Tibial nerve (tissue), 4 donors: ENCODE data around the gene RAB1A. TPM values are rescaled to one million over a fixed set of nuclear protein-coding genes. Genes with fewer than 3 reads are reported as not detected.
A peak's percentile ranks its signal among the peaks of the same experiment; 100 is the strongest.

Experiments used
- DNase-seq, 2 donors: peaks; one replicate each; pipeline ENCODE4 v3.0.0-alpha.2; 2019; ENCODE audit warnings: low spot score in 2 of 2
- H3K27ac ChIP-seq, 4 donors: fragments of 200-600 bp; sonication (generic) in 3 of 4; one replicate each; pipeline ENCODE4 v1.5.1; 2017 to 2019; ENCODE audit warnings: mild to moderate bottlenecking in 1 of 4
- H3K27me3 ChIP-seq, 2 donors: fragments of 200-600 bp; sonication (generic) in 1 of 2; one replicate each; pipeline versions ENCODE4 v1.5.1 to v1.6.0; 2017 to 2019
- H3K36me3 ChIP-seq, 3 donors: fragments of 200-600 bp; sonication (generic); one replicate each; pipeline ENCODE4 v1.5.1; 2018 to 2019
- H3K4me1 ChIP-seq, 4 donors: fragments of 200-600 bp; sonication (generic) in 3 of 4; one replicate each; pipeline ENCODE4 v1.5.1; 2017 to 2019
- H3K4me3 ChIP-seq, 4 donors: fragments of 200-600 bp; sonication (generic) in 3 of 4; one replicate each; pipeline ENCODE4 v1.5.1; 2017 to 2019; ENCODE audit warnings: mild to moderate bottlenecking in 1 of 4, moderate library complexity in 1 of 4
- H3K9me3 ChIP-seq, 4 donors: fragments of 200-600 bp; sonication (generic) in 3 of 4; one replicate each; pipeline ENCODE4 v1.5.1; 2017 to 2019
- EP300 ChIP-seq, 2 donors: sonication (generic); formaldehyde crosslinking; IDR thresholded peaks; one replicate each; pipeline ENCODE4 v1.6.1; 2017; ENCODE audit warnings: antibody characterized with exemption in 2 of 2, mild to moderate bottlenecking in 1 of 2
- POLR2A ChIP-seq, 2 donors: fragments of 450-650 bp; IDR thresholded peaks; one replicate each; pipeline ENCODE4 v1.6.1; 2017; ENCODE audit warnings: antibody characterized with exemption in 2 of 2, mild to moderate bottlenecking in 2 of 2, moderate library complexity in 2 of 2
- WGBS, 2 donors: methylation state at CpG; one replicate each; pipeline ENCODE4 v1.1.5; 2018; 5-methylcytosine and 5-hydroxymethylcytosine counted together
- total RNA-seq, 4 donors: library from RNA; depleted of rRNA; stranded (reverse); fragments of >200 nt; gene quantifications; one replicate each; pipeline ENCODE4 v1.1.0, GENCODE V29; 2016
- TF ChIP-seq, protein P1 (sequence below), 5 experiments: fragments of 200-600 bp in 3 of 5; fragments of 450-650 bp in 2 of 5; sonication (generic) in 3 of 5; IDR thresholded peaks; one replicate each; pipeline ENCODE4 v1.5.1; 2016 to 2019; ENCODE audit warnings: antibody characterized with exemption in 5 of 5, mild to moderate bottlenecking in 3 of 5, moderate library complexity in 2 of 5

RAB1A gene
- total RNA-seq, 4 donors from 2014 or later, result 69.6 to 93.0 (median 81.6) TPM

- Histone ChIP-seq H3K27me3 (no peaks in the 10 kb centered on the region), H3K36me3 (no peaks in the 10 kb centered on the region), H3K4me1 (peaks cover 0 to 38% (median 15%) of the 10 kb centered on the region in 4 donors), H3K9me3 (no peaks in the 10 kb centered on the region), H3K27ac (peak within 1 kb of the TSS; percentile 79 to 90 (median 88)), H3K4me3 (peak within 1 kb of the TSS; percentile 76 to 91 (median 80))
- TF ChIP-seq EP300 (IDR thresholded peaks at IDR 0.05) (peak in 1 of 2 donors; percentile 92), POLR2A (IDR thresholded peaks at IDR 0.05) (peak; percentile 76 to 95)
- TF ChIP-seq, protein P1, sequence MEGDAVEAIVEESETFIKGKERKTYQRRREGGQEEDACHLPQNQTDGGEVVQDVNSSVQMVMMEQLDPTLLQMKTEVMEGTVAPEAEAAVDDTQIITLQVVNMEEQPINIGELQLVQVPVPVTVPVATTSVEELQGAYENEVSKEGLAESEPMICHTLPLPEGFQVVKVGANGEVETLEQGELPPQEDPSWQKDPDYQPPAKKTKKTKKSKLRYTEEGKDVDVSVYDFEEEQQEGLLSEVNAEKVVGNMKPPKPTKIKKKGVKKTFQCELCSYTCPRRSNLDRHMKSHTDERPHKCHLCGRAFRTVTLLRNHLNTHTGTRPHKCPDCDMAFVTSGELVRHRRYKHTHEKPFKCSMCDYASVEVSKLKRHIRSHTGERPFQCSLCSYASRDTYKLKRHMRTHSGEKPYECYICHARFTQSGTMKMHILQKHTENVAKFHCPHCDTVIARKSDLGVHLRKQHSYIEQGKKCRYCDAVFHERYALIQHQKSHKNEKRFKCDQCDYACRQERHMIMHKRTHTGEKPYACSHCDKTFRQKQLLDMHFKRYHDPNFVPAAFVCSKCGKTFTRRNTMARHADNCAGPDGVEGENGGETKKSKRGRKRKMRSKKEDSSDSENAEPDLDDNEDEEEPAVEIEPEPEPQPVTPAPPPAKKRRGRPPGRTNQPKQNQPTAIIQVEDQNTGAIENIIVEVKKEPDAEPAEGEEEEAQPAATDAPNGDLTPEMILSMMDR (IDR thresholded peaks at IDR 0.05), result peak in 2 of 5 experiments; percentile 51 to 52
- 0% methylated on average over 66 to 67 of the region's 99 CpGs for WGBS, 2 donors
- peak; percentile 94 to 96 for DNase-seq
Observed at GRCh38 chr2:65056215-65057053, 73.5 kb downstream of the RAB1A start, which contains the start of gene CEP68. Gene CEP68 (plus strand): TSS chr2:65056416. CDS start chr2:65069445, 13,029 bp downstream.

DNA sequence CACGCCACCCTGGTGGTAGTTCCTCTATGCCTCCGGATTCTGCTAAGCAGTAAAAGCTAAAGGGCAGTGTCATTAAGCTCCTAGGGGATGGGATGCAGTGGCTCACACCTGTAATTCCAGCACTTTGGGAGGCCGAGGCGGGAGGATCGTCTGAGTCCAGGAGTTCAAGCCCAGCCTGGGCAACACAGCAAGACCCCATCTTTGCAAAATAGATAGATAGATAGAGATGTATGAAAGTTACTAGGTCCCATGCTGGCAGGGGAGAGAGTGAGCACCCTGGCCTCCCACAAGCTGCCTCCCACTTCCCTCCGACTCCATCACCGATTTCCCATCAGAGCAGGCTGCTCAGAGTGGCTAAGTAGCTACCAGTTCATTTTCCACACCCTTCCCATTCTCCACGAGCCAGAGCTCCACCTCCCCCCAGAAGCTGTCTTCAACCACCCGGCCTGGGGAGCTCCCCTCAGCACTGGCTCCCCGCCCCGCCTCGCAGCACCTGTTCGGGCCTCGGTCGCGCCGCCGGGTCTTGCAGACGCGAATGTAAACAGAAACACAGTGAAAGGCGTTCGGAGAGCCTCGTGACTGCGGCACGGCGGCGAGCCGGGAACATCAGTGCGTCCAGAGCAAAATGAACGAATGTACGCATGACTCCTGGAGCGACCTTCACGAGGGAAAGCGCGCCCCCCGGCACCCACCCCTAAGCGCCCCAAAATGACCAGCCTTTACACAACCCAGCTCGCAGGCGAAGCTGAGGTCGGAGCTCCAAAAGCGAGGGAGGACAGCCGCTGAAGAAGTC, 74.3 kb downstream of the RAB1A start:
- peaks cover 0 to 29% (median 15%) of the 10 kb centered on the region in 4 donors for H3K4me1 ChIP-seq
- H3K27ac ChIP-seq, result peak overlapping the region; percentile 18 to 90 (median 84)
- TF ChIP-seq POLR2A (IDR thresholded peaks at IDR 0.05) (no peak), EP300 (IDR thresholded peaks at IDR 0.05) (no peak)
- TF ChIP-seq, protein P1 (IDR thresholded peaks at IDR 0.05), result no peak
- DNase-seq, result peak in 1 of 2 donors; percentile 27
- no peaks in the 10 kb centered on the region for H3K9me3 ChIP-seq
- H3K4me3 ChIP-seq, result peak overlapping the region; percentile 76 to 91 (median 80)
- WGBS, 2 donors, result 10 to 15% methylated on average over 23 to 41 of the region's 42 CpGs
- H3K36me3 ChIP-seq, result no peaks in the 10 kb centered on the region
- no peaks in the 10 kb centered on the region for H3K27me3 ChIP-seq

DNA sequence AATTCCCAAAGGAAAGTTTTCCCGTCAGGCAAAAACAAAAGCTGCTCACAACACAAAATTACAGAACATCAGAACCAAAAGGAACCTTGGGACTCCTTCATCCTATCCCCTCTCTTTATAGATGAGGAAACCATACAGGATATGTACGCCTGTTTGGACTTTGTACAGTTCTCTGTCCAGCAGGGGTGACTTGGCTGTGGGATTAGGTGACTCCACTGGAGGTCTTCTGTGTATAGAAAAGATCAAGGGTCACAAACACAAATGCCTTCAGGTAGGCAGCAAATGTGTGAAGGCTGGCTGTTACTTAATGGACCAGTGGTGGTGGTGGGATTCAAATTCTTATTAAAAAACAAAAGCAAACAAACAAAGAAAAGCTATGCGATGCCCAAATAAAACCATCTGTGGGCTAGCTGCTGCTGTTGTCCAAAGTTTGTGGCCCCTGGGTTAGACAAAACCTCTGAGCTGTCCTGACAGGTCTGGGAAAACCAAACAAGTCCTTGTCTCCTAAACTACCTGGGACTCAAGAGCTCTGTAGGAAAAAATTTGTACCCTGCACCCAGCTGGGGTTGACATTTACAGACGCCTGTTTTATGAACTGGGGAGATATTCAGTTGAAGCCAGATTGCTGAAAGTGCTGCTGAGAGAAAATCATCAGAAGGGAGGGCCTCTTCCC, 75.0 kb downstream of the RAB1A start:
- H3K27me3 ChIP-seq, result no peaks in the 10 kb centered on the region
- no peak for DNase-seq
- H3K4me3 ChIP-seq, result peak overlapping the region in 1 of 4 donors; percentile 77
- peaks cover 0 to 22% (median 15%) of the 10 kb centered on the region in 4 donors for H3K4me1 ChIP-seq
- TF ChIP-seq EP300 (IDR thresholded peaks at IDR 0.05) (no peak), POLR2A (IDR thresholded peaks at IDR 0.05) (no peak)
- TF ChIP-seq, protein P1 (IDR thresholded peaks at IDR 0.05), result no peak
- no peaks in the 10 kb centered on the region for H3K9me3 ChIP-seq
- H3K36me3 ChIP-seq, result no peaks in the 10 kb centered on the region
- peak overlapping the region in 1 of 4 donors; percentile 90 for H3K27ac ChIP-seq
- 71 to 79% methylated on average over 4 of the region's 4 CpGs for WGBS, 2 donors

GRCh38 chr2:65053199-65053598, 76.7 kb downstream of the RAB1A start:
- Histone ChIP-seq H3K27ac (peak overlapping the region in 1 of 4 donors; percentile 10), H3K4me1 (peaks cover 0 to 21% (median 15%) of the 10 kb centered on the region in 4 donors), H3K27me3 (no peaks in the 10 kb centered on the region), H3K9me3 (no peaks in the 10 kb centered on the region), H3K36me3 (no peaks in the 10 kb centered on the region), H3K4me3 (no peak overlapping the region)
- WGBS, 2 donors, result 25 to 31% methylated on average over 1 of the region's 1 CpG
- TF ChIP-seq POLR2A (IDR thresholded peaks at IDR 0.05) (peak in 1 of 2 donors; percentile 7), EP300 (IDR thresholded peaks at IDR 0.05) (peak in 1 of 2 donors; percentile 41)
- TF ChIP-seq, protein P1 (IDR thresholded peaks at IDR 0.05), result no peak
- DNase-seq, result no peak
